HCT116 (cell line): ENCODE data around the gene DNAJC16. TPM values are rescaled to one million over a fixed set of nuclear protein-coding genes. Genes with fewer than 3 reads are reported as not detected.

Experiments used
- ATAC-seq: fragments of 200-7000 bp; cut with Tn5 transposase; 2 replicates; pipeline ENCODE4 v1.9.1; 2020; ENCODE audit warnings: mild to moderate bottlenecking, moderate library complexity
- BruUV-seq: library from RNA; stranded (reverse); fragments of 400-500 nt; replicated peaks from 2 replicates; lab custom pipeline; 2021; lab: Mats Ljungman, UMichigan
- CTCF ChIA-PET: fragments of 300-600 bp; sonication (Branson Sonifier 250); formaldehyde crosslinking; loops from one replicate; lab custom pipeline; 2021; ENCODE audit warnings: antibody characterized with exemption; lab: Charles Lee
- POLR2A ChIA-PET: fragments of 300-600, 350-600 bp; sonication (Branson Sonifier 250); formaldehyde crosslinking; loops from one replicate; lab custom pipeline; 2021; ENCODE audit warnings: antibody characterized with exemption; lab: Charles Lee
- RAD21 ChIA-PET, 2 experiments: fragments of 300-600 bp; sonication (Branson Sonifier 250); formaldehyde crosslinking; loops; one replicate each; lab custom pipeline; 2023; ENCODE audit warnings: low total read pairs in 2 of 2; ENCODE audit not compliant: uncharacterized antibody in 2 of 2, unreplicated experiment in 2 of 2, low non-redundant PET in 1 of 2; lab: Charles Lee
- DNase-seq: peaks from one replicate; pipeline ENCODE4 v3.0.0-alpha.2; 2010; ENCODE audit warnings: low read depth, low spot score
- H2AFZ ChIP-seq: fragments of 200-600 bp; shearing (Covaris generic), sonication (generic); 2 replicates; pipeline ENCODE4 v1.6.1; 2017; ENCODE audit warnings: low read depth, mixed run types, mixed read lengths, antibody characterized with exemption, low read length; ENCODE audit not compliant: poor library complexity, severe bottlenecking
- H3K27ac ChIP-seq: 2 replicates; pipeline ENCODE4 v1.5.1; 2012; ENCODE audit warnings: low read depth, low read length
- H3K27me3 ChIP-seq: fragments of 200-600 bp; sonication (generic); 2 replicates; pipeline ENCODE4 v1.6.1; 2016; ENCODE audit warnings: mixed run types, low read length, mixed read lengths; ENCODE audit not compliant: insufficient read depth
- H3K36me3 ChIP-seq, 2 experiments: fragments of 200-500 bp in 1 of 2; fragments of 200-600 bp in 1 of 2; sonication (Bioruptor generic) in 1 of 2; sonication (generic) in 1 of 2; 2 replicates each; pipeline versions ENCODE4 v1.5.1 to v1.6.1; 2014 to 2016; ENCODE audit warnings: low read length in 2 of 2, inconsistent platforms in 1 of 2, mixed read lengths in 1 of 2, mixed run types in 1 of 2; ENCODE audit not compliant: insufficient read depth in 2 of 2, control insufficient read depth in 1 of 2
- H3K4me1 ChIP-seq, 2 experiments: fragments of 200-600 bp in 1 of 2; sonication (generic) in 1 of 2; 2 replicates each; pipeline versions ENCODE4 v1.5.1 to v1.6.1; 2012 to 2017; ENCODE audit warnings: low read length in 2 of 2, inconsistent platforms in 1 of 2, mild to moderate bottlenecking in 1 of 2, mixed read lengths in 1 of 2, mixed run types in 1 of 2, moderate library complexity in 1 of 2; ENCODE audit not compliant: insufficient read depth in 2 of 2, control insufficient read depth in 1 of 2
- H3K4me2 ChIP-seq: fragments of 200-600 bp; sonication (generic); 2 replicates; pipeline ENCODE4 v1.6.1; 2017; ENCODE audit warnings: mixed run types, low read length, mixed read lengths
- H3K4me3 ChIP-seq, 2 experiments: fragments of 200-600 bp in 1 of 2; sonication (generic) in 1 of 2; replicated peaks in 1 of 2; 2 replicates each; pipeline ENCODE4 v1.5.1; 2011 to 2016; ENCODE audit warnings: low read length in 2 of 2, control low read depth in 1 of 2, low read depth in 1 of 2, mild to moderate bottlenecking in 1 of 2, mixed read lengths in 1 of 2, mixed run types in 1 of 2
- H3K79me2 ChIP-seq: fragments of 200-600 bp; sonication (generic); 2 replicates; pipeline ENCODE4 v1.6.1; 2017; ENCODE audit warnings: mild to moderate bottlenecking, mixed run types, low read length, moderate library complexity, mixed read lengths; ENCODE audit not compliant: insufficient read depth
- H3K9ac ChIP-seq: fragments of 200-600 bp; sonication (generic); 2 replicates; pipeline ENCODE4 v1.6.1; 2016; ENCODE audit warnings: low read length, mixed read lengths
- H3K9me2 ChIP-seq: fragments of 200-600 bp; sonication (generic), shearing (Covaris generic); 2 replicates; pipeline ENCODE4 v1.6.1; 2017; ENCODE audit warnings: mixed run types, mild to moderate bottlenecking, moderate library complexity; ENCODE audit not compliant: insufficient read depth
- H3K9me3 ChIP-seq, 2 experiments: fragments of 200-500 bp in 1 of 2; fragments of 200-600 bp in 1 of 2; sonication (Bioruptor generic) in 1 of 2; sonication (generic) in 1 of 2; 2 replicates each; pipeline ENCODE4 v1.6.1; 2014 to 2017; ENCODE audit warnings: low read length in 2 of 2, mixed read lengths in 2 of 2, inconsistent platforms in 1 of 2, low read depth in 1 of 2, mild to moderate bottlenecking in 1 of 2, mixed run types in 1 of 2, moderate library complexity in 1 of 2; ENCODE audit not compliant: control insufficient read depth in 1 of 2, insufficient read depth in 1 of 2
- H4K20me1 ChIP-seq: fragments of 200-600 bp; sonication (generic), shearing (Covaris generic); 2 replicates; pipeline ENCODE4 v1.6.1; 2017; ENCODE audit warnings: mixed run types, mild to moderate bottlenecking, moderate library complexity; ENCODE audit not compliant: insufficient read depth
- CEBPB ChIP-seq: IDR thresholded peaks from 2 replicates; pipeline ENCODE4 v1.6.1; 2012; ENCODE audit warnings: low read depth
- CTCF ChIP-seq, 3 experiments: fragments of 200-600 bp in 1 of 3; sonication (generic) in 1 of 3; IDR thresholded peaks in 2 of 3; conservative IDR thresholded peaks in 1 of 3; 2 replicates each; pipeline ENCODE4 v1.5.1; 2012 to 2017; ENCODE audit warnings: low read depth in 2 of 3, low read length in 2 of 3, antibody characterized with exemption in 1 of 3, borderline replicate concordance in 1 of 3, control low read depth in 1 of 3, mild to moderate bottlenecking in 1 of 3, mixed read lengths in 1 of 3, mixed run types in 1 of 3, moderate library complexity in 1 of 3; ENCODE audit not compliant: insufficient read depth in 1 of 3
- EZH2phosphoT487 ChIP-seq: fragments of 200-600 bp; IDR thresholded peaks from 2 replicates; pipeline ENCODE4 v1.6.1; 2018; ENCODE audit warnings: antibody characterized with exemption, borderline replicate concordance
- FOSL1 ChIP-seq: IDR thresholded peaks from 2 replicates; pipeline ENCODE4 v1.6.1; 2012; ENCODE audit warnings: low read depth
- JUND ChIP-seq: IDR thresholded peaks from 2 replicates; pipeline ENCODE4 v1.6.1; 2012
- POLR2AphosphoS5 ChIP-seq: IDR thresholded peaks from 2 replicates; pipeline ENCODE4 v1.6.1; 2011; ENCODE audit warnings: mild to moderate bottlenecking, low read depth, low read length, moderate library complexity
- SP1 ChIP-seq: IDR thresholded peaks from 2 replicates; pipeline ENCODE4 v1.6.1; 2012; ENCODE audit warnings: low read depth
- TCF7L2 ChIP-seq: IDR thresholded peaks from 2 replicates; pipeline ENCODE4 v1.7.0; 2011; ENCODE audit warnings: borderline replicate concordance, inconsistent platforms; ENCODE audit not compliant: insufficient read depth, insufficient read length; ENCODE audit errors: extremely low read depth
- ZBTB33 ChIP-seq: IDR thresholded peaks from 2 replicates; pipeline ENCODE4 v1.6.1; 2011; ENCODE audit warnings: mild to moderate bottlenecking, low read length, moderate library complexity; ENCODE audit not compliant: insufficient replicate concordance; ENCODE audit errors: extremely low read depth
- ZFX ChIP-seq: fragments of 450-650 bp; IDR thresholded peaks from 2 replicates; pipeline ENCODE4 v1.6.1; 2017
- intact Hi-C: fragments of 100-400 bp; cut with micrococcal nuclease; formaldehyde crosslinking; loops from 2 replicates; pipeline ENCODE4 v1.10.0; 2022
- total RNA-seq: library from RNA; stranded (reverse); gene quantifications from one replicate; pipeline ENCODE4 v1.2.1, GENCODE V29; 2021; ENCODE audit not compliant: unreplicated experiment
- TF ChIP-seq, protein P1 (sequence below): IDR thresholded peaks from 2 replicates; pipeline ENCODE4 v1.6.1; 2012; ENCODE audit warnings: low read depth
- TF ChIP-seq, protein P2 (sequence below): IDR thresholded peaks from 2 replicates; pipeline ENCODE4 v1.6.1; 2012

DNAJC16 gene
- total RNA-seq, 1 experiment from 2014 or later = 20.6 TPM

- H4K20me1 ChIP-seq = peaks cover 8% of the 10 kb centered on the region; the same call in 1 of the 2 replicates
- peaks cover 99% of the 10 kb centered on the region for H3K79me2 ChIP-seq
- H3K9ac ChIP-seq = no peak overlapping the region
- H3K4me2 ChIP-seq = no peak overlapping the region
- BruUV-seq = no TSS peak
- TF ChIP-seq ZBTB33 (no peak), CEBPB (no peak), CTCF (IDR thresholded peaks at IDR 0.05 in 2 of 3, conservative IDR thresholded peaks at IDR 0.05 in 1 of 3; ENCODE audit: borderline replicate concordance in 1 of 3, insufficient read depth in 1 of 3, low read depth in 2 of 3, low read length in 2 of 3) (no peak), ZFX (no peak), SP1 (no peak), JUND (no peak), FOSL1 (no peak), POLR2AphosphoS5 (no peak), EZH2phosphoT487 (no peak), TCF7L2 (no peak)
- TF ChIP-seq, protein P1, sequence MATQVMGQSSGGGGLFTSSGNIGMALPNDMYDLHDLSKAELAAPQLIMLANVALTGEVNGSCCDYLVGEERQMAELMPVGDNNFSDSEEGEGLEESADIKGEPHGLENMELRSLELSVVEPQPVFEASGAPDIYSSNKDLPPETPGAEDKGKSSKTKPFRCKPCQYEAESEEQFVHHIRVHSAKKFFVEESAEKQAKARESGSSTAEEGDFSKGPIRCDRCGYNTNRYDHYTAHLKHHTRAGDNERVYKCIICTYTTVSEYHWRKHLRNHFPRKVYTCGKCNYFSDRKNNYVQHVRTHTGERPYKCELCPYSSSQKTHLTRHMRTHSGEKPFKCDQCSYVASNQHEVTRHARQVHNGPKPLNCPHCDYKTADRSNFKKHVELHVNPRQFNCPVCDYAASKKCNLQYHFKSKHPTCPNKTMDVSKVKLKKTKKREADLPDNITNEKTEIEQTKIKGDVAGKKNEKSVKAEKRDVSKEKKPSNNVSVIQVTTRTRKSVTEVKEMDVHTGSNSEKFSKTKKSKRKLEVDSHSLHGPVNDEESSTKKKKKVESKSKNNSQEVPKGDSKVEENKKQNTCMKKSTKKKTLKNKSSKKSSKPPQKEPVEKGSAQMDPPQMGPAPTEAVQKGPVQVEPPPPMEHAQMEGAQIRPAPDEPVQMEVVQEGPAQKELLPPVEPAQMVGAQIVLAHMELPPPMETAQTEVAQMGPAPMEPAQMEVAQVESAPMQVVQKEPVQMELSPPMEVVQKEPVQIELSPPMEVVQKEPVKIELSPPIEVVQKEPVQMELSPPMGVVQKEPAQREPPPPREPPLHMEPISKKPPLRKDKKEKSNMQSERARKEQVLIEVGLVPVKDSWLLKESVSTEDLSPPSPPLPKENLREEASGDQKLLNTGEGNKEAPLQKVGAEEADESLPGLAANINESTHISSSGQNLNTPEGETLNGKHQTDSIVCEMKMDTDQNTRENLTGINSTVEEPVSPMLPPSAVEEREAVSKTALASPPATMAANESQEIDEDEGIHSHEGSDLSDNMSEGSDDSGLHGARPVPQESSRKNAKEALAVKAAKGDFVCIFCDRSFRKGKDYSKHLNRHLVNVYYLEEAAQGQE = no peak
- TF ChIP-seq, protein P2, sequence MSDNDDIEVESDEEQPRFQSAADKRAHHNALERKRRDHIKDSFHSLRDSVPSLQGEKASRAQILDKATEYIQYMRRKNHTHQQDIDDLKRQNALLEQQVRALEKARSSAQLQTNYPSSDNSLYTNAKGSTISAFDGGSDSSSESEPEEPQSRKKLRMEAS = no peak
- ATAC-seq = no peak
- POLR2A ChIA-PET = no interaction called here
- no peak overlapping the region for H3K27ac ChIP-seq
- CTCF ChIA-PET = no interaction called here
- intact Hi-C loops = no loop called here
- RAD21 ChIA-PET = no interaction called here
- peaks cover 12 to 29% of the 10 kb centered on the region in 2 experiments; a peak in 3 of 4 replicates for H3K36me3 ChIP-seq
- H3K9me3 ChIP-seq = no peaks in the 10 kb centered on the region
- H2AFZ ChIP-seq = no peak overlapping the region
- H3K4me3 ChIP-seq = no peak overlapping the region
- peaks cover 2 to 14% of the 10 kb centered on the region in 2 experiments; a peak in 2 of 4 replicates for H3K4me1 ChIP-seq
- no peaks in the 10 kb centered on the region for H3K27me3 ChIP-seq
- DNase-seq = no peak
- no peaks in the 10 kb centered on the region for H3K9me2 ChIP-seq
Observed at GRCh38 chr1:15624133-15624714, 97.6 kb downstream of the DNAJC16 start.
